T1000 (cell line): ENCODE measurements around the gene MPND.
"Not testable (repeated sequence)": the region's sequence is repeated elsewhere in the genome, so short reads cannot be mapped to it uniquely, and the experiment has no call there.

Experiments
- DNase-seq: peaks from one replicate; lab custom pipeline; 2025; ENCODE audit warnings: mixed read lengths; lab: John Stamatoyannopoulos, UW

Gene MPND

GRCh38 chr19:4320419-4320818 is 22.9 kb upstream of the MPND start:
- no peak for DNase-seq

DNA sequence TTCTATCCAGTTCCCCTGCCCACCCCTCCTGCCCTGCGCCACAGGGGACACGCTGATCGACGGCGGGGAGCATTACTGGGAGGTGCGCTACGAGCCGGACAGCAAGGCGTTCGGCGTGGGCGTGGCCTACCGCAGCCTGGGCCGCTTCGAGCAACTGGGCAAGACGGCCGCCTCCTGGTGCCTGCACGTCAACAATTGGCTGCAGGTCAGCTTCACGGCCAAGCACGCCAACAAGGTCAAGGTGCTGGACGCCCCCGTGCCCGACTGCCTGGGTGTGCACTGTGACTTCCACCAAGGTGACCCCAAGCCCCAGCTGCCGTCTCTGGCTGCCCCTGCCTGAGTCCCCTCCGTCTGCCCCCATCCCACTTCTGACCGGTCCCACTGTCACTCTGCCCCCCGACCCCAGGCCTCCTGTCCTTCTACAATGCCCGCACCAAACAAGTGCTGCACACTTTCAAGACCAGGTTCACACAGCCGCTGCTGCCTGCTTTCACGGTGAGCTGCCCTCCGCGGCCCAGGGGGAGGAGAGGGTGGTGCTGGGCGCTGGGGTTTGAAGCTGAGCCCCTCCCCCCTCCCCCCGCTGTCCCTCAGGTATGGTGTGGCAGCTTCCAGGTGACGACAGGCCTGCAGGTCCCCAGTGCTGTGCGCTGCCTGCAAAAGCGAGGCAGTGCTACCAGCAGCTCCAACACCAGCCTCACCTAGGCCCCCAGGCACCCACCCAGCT is 20.3 kb upstream of the MPND start:
- no peak for DNase-seq

DNA sequence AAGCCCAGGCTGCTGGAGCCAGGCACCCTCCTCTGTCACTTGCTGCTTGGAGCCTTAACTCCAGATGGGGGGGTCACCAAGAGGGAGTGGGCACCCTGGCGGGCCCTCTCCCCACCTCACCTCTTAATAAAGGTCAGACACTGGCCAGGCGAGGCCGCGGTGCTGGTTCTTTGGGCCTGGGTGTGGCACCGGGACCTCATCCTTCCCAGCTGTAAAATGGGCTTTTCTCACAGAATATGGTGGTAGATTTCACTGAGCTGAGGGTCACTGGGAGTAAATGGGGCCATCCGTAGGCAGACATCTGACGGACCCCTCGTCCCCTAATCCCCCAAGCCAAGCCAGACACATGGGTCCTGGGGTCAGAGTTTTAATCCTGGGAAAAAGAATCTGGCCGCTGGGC is 19.7 kb upstream of the MPND start:
- no peak for DNase-seq

- no peak for DNase-seq
These were observed 19.1 kb upstream of the MPND start for GRCh38 chr19:4324228-4324627.

DNA sequence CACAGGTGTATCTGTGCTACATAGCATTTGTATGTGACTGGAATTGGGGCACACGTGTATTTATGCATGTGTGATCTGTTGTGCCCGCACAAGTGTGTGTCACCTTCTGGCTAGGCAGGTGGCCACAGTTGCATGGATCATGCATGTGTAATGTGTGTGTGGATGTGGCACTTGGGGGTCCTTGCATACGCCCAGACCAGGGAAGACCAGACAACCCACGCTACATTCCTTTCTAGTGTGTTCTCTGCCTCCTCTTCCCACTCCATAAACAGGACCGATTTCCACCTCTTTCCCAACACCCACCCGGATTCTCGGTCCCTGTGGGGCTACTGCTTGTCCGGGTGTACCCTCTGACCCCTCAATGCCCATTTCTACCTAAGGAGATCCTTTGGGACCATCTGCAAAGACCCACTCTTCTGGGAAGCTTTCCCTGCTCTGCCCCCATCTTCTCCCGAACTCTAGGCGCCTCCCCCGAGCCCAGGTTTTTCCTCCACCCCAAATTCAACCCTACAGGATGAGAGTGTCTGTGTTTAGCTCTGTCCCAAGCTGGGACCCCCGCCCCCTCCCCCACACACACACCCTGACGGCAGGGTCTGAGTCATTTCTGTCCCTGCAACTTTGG is 17.0 kb upstream of the MPND start:
- no peak for DNase-seq

- DNase-seq, result no peak
These were observed 16.5 kb upstream of the MPND start for GRCh38 chr19:4326837-4327251.

GRCh38 chr19:4327252-4327876 is 16.0 kb upstream of the MPND start:
- peak; percentile 84 for DNase-seq

DNA sequence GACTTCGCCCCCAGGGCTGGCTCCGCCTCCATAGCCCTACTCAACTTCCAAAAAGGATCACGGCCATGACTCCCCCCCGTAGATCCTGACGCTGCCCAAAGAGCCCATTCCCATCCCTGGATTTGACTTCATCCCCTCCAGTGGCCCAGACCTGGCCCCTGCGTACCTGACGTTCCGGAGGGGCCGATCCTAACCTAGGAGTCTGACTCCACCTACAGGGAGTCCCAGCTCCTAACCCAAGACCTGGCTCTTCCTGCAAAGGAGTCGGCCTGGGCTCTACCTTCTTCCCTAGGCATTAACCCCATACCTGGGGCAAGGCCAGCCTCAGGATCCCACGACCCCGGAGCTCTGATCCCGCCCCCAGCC is 15.5 kb upstream of the MPND start:
- DNase-seq, result no peak

- peak; percentile 97 for DNase-seq
These were observed 14.9 kb upstream of the MPND start for GRCh38 chr19:4328243-4328990.

DNA sequence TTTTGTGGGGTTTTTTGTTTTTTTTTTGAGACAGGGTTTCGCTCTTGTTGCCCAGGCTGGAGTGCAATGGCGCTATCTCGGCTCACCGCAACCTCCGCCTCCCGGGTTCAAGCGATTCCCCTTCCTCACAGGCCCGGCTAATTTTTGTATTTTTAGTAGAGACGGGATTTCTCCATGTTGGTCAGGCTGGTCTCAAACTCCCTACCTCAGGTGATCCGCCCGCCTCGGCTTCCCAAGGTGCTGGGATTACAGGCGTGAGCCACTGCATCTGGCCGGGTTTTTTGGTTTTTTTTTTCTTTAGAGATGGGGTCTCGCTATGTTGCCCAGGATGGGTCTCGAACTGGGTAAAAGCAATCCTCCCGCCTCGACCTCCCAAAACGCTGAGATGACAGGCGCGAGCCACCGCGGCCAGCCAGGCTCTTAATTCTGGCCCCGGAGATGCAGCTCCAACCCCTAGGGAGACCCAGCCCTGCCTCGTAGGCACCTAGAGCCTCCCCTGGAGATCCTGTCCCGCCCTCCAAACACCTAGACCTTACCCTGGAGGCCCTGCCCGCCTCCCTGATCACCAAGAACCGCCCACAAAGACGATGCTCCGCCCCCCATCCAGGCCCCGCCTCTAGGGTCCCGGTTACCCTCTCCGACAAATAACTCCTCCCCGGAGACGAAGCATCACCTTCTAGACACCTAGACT is 14.2 kb upstream of the MPND start:
- not testable (repeated sequence) for DNase-seq

- DNase-seq, result no peak
These were observed 13.5 kb upstream of the MPND start for GRCh38 chr19:4329858-4330257.

- DNase-seq, result no peak
These were observed 8.3 kb upstream of the MPND start for GRCh38 chr19:4334929-4335570.

GRCh38 chr19:4337906-4338440 is 5.4 kb upstream of the MPND start:
- no peak for DNase-seq

- no peak for DNase-seq
These were observed 4.7 kb upstream of the MPND start, which contains the start of gene STAP2 for GRCh38 chr19:4338441-4339355. TSS of gene STAP2 (minus strand) at chr19:4338827. CDS start at chr19:4338753, 74 bp downstream.

GRCh38 chr19:4342314-4342614 is 1.1 kb upstream of the MPND start:
- no peak for DNase-seq

- peak; percentile 94 for DNase-seq
These were observed 570 bp upstream of the MPND start for GRCh38 chr19:4342615-4343369.

DNA sequence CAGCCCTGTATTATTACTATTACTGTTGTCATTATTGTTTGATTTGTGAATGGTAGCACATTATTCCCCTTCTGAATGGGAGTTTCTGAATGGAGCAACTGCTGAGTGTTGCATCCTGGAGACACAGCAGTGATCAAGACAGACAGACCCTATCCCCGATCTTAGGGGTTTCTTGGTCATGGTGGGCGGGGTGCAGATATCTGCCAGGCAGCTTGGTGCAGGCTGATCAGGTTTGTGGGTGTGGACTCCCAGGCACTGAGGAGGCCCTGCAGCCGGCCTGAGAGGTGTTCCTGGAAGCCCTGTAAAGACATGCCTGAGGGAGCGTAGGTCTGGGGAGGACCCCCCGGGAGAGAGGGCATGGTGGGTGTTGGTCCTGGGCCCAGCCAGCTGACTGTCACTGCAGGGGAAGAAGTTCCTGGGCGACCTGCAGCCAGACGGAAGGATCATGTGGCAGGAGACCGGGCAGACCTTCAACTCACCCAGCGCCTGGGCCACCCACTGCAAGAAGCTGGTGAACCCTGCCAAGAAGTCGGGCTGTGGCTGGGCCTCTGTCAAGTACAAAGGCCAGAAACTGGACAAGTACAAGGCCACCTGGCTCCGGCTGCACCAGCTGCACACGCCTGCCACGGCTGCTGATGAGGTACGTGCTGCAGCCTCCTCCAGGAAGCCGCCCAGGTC is 2.1 kb downstream of the MPND start:
- DNase-seq, result no peak

DNA sequence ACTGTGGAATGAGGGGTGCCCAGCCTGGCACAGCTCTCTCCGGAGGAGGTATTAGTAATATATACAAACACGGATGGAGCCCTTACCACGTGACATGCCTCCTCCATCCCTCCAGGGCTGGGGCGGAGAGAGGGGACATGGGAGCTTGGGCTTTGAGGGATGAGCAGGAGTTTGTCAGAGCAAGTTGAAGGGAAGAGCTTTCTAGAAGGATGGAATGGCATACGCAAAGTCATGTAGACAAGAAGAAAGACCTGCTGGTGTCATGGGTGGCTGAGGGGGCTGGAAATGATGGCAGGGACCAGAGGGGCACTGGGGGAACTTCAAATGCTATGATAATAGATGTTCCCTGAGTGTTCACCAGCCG is 2.6 kb downstream of the MPND start:
- no peak for DNase-seq

DNA sequence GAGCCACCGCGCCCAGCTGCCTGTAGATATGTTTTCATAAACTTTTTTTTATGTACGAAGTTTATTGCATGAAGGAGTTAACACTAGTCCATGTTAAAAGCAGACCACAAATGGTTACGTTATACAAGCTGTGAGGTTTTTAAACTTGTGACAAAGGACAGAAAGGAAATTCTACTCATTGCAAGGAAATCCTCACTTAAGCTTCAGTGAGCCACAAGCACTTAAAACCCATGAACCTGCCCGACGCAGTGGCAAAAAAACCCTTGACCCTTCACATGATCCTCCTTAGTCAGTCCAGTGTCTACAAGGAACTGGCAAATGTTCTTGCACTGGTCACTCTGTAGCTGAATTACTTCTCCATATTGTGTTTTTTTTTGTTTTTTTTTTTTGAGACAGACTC is 4.2 kb downstream of the MPND start:
- DNase-seq, result no peak
